Suprapubic skin (tissue), 4 donors: ENCODE measurements around the gene XPOT. TPM values are rescaled to one million over a fixed set of nuclear protein-coding genes. Genes with fewer than 3 reads are reported as not detected.

Experiments used
- DNase-seq, 2 donors: peaks; one replicate each; pipeline ENCODE4 v3.0.0-alpha.2; 2019; ENCODE audit warnings: low spot score in 2 of 2
- H3K27ac ChIP-seq: fragments of 200-600 bp; sonication (generic); one replicate; pipeline ENCODE4 v1.5.1; 2019
- H3K27me3 ChIP-seq: fragments of 200-600 bp; sonication (generic); one replicate; pipeline ENCODE4 v1.5.1; 2019
- H3K36me3 ChIP-seq: fragments of 200-600 bp; sonication (generic); one replicate; pipeline ENCODE4 v1.5.1; 2019
- H3K4me1 ChIP-seq: fragments of 200-600 bp; sonication (generic); one replicate; pipeline ENCODE4 v1.5.1; 2019
- H3K4me3 ChIP-seq: fragments of 200-600 bp; sonication (generic); one replicate; pipeline ENCODE4 v1.5.1; 2019; ENCODE audit warnings: mild to moderate bottlenecking
- H3K9me3 ChIP-seq: fragments of 200-600 bp; sonication (generic); one replicate; pipeline ENCODE4 v1.5.1; 2019
- EP300 ChIP-seq: sonication (generic); formaldehyde crosslinking; IDR thresholded peaks from one replicate; pipeline ENCODE4 v1.6.1; 2017; ENCODE audit warnings: antibody characterized with exemption
- POLR2A ChIP-seq, 2 donors: fragments of 450-650 bp; IDR thresholded peaks; one replicate each; pipeline ENCODE4 v1.6.1; 2017; ENCODE audit warnings: antibody characterized with exemption in 2 of 2, mild to moderate bottlenecking in 2 of 2, moderate library complexity in 2 of 2
- POLR2AphosphoS5 ChIP-seq, 3 donors: sonication (generic); formaldehyde crosslinking; IDR thresholded peaks; one replicate each; pipeline ENCODE4 v1.6.1; 2017; ENCODE audit warnings: antibody characterized with exemption in 3 of 3
- WGBS: methylation state at CpG from one replicate; pipeline ENCODE4 v1.1.5; 2018; 5-methylcytosine and 5-hydroxymethylcytosine counted together
- total RNA-seq, 4 donors: library from RNA; depleted of rRNA; stranded (reverse); fragments of >200 nt; gene quantifications; one replicate each; pipeline ENCODE4 v1.1.0, GENCODE V29; 2016
- TF ChIP-seq, protein P1 (sequence below), 2 donors: fragments of 200-600 bp in 1 of 2; fragments of 450-650 bp in 1 of 2; sonication (generic) in 1 of 2; IDR thresholded peaks; one replicate each; pipeline ENCODE4 v1.5.1; 2016 to 2019; ENCODE audit warnings: antibody characterized with exemption in 2 of 2, mild to moderate bottlenecking in 1 of 2, moderate library complexity in 1 of 2

The XPOT gene
- total RNA-seq, 4 donors from 2014 or later, result 33.0 to 68.9 (median 41.2) TPM

GRCh38 chr12:64433915-64434314 is 29.7 kb downstream of the XPOT start:
- Histone ChIP-seq H3K27me3 (no peaks in the 10 kb centered on the region), H3K4me1 (no peaks in the 10 kb centered on the region), H3K4me3 (no peak overlapping the region), H3K9me3 (no peaks in the 10 kb centered on the region), H3K27ac (no peak overlapping the region), H3K36me3 (peaks cover 95% of the 10 kb centered on the region)
- no peak for DNase-seq
- TF ChIP-seq POLR2A (IDR thresholded peaks at IDR 0.05), result no peak
- 95% methylated on average over 5 of the region's 5 CpGs for WGBS

GRCh38 chr12:64440100-64440499 is 35.9 kb downstream of the XPOT start:
- peaks cover 81% of the 10 kb centered on the region for H3K36me3 ChIP-seq
- H3K9me3 ChIP-seq, result no peaks in the 10 kb centered on the region
- whole genome bisulfite sequencing, result 100% methylated on average over 1 of the region's 1 CpG
- TF ChIP-seq POLR2A (IDR thresholded peaks at IDR 0.05) (no peak), EP300 (no peak), POLR2AphosphoS5 (IDR thresholded peaks at IDR 0.05) (no peak)
- TF ChIP-seq, protein P1, sequence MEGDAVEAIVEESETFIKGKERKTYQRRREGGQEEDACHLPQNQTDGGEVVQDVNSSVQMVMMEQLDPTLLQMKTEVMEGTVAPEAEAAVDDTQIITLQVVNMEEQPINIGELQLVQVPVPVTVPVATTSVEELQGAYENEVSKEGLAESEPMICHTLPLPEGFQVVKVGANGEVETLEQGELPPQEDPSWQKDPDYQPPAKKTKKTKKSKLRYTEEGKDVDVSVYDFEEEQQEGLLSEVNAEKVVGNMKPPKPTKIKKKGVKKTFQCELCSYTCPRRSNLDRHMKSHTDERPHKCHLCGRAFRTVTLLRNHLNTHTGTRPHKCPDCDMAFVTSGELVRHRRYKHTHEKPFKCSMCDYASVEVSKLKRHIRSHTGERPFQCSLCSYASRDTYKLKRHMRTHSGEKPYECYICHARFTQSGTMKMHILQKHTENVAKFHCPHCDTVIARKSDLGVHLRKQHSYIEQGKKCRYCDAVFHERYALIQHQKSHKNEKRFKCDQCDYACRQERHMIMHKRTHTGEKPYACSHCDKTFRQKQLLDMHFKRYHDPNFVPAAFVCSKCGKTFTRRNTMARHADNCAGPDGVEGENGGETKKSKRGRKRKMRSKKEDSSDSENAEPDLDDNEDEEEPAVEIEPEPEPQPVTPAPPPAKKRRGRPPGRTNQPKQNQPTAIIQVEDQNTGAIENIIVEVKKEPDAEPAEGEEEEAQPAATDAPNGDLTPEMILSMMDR (IDR thresholded peaks at IDR 0.05), result no peak
- no peak overlapping the region for H3K27ac ChIP-seq
- no peak for DNase-seq
- H3K4me1 ChIP-seq, result no peaks in the 10 kb centered on the region
- H3K4me3 ChIP-seq, result no peak overlapping the region
- H3K27me3 ChIP-seq, result no peaks in the 10 kb centered on the region

- H3K36me3 ChIP-seq, result peaks cover 64% of the 10 kb centered on the region
- no peaks in the 10 kb centered on the region for H3K9me3 ChIP-seq
- no peaks in the 10 kb centered on the region for H3K4me1 ChIP-seq
- no peaks in the 10 kb centered on the region for H3K27me3 ChIP-seq
- TF ChIP-seq POLR2AphosphoS5 (IDR thresholded peaks at IDR 0.05) (no peak), POLR2A (IDR thresholded peaks at IDR 0.05) (no peak), EP300 (no peak)
- TF ChIP-seq, protein P1 (IDR thresholded peaks at IDR 0.05), result no peak
- no peak for DNase-seq
- 87% methylated on average over 2 of the region's 2 CpGs for WGBS
- no peak overlapping the region for H3K27ac ChIP-seq
- no peak overlapping the region for H3K4me3 ChIP-seq
Measured at GRCh38 chr12:64445490-64445889, 41.3 kb downstream of the XPOT start.

DNA sequence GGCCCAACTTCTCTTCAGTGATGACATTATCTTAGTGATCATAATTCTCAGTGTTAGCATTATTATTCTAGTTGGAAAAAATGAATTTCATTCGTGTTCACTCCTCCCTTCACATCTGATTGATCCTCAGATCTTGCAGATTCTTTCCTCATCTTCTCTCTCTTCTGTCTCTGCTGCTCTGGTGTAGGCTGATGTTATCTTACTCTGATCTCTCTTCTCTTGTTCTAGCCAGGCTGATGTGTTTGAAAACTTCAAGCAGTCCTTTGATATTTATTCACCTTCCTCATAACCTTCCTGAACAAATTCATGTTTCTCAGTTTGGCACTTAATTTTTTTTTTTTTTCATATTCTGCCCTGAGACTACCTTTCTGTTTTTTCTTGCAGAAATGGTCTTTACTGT is 42.1 kb downstream of the XPOT start:
- 68% methylated on average over 1 of the region's 1 CpG for WGBS

GRCh38 chr12:64450057-64450640 is 46.0 kb downstream of the XPOT start:
- Histone ChIP-seq H3K27me3 (no peaks in the 10 kb centered on the region), H3K36me3 (peaks cover 34% of the 10 kb centered on the region), H3K4me1 (peaks cover 19% of the 10 kb centered on the region), H3K9me3 (no peaks in the 10 kb centered on the region), H3K4me3 (no peak overlapping the region), H3K27ac (no peak overlapping the region)
- DNase-seq, result no peak
- TF ChIP-seq POLR2A (IDR thresholded peaks at IDR 0.05) (no peak), POLR2AphosphoS5 (IDR thresholded peaks at IDR 0.05) (no peak)
- TF ChIP-seq, protein P1 (IDR thresholded peaks at IDR 0.05), result no peak
- 88% methylated on average over 2 of the region's 2 CpGs for WGBS

More for the DNA sequence above, 42.1 kb downstream of the XPOT start:
- Histone ChIP-seq H3K27ac (no peak overlapping the region), H3K9me3 (no peaks in the 10 kb centered on the region), H3K36me3 (peaks cover 58% of the 10 kb centered on the region), H3K27me3 (no peaks in the 10 kb centered on the region), H3K4me3 (no peak overlapping the region), H3K4me1 (peaks cover 6% of the 10 kb centered on the region)
- TF ChIP-seq EP300, result no peak
- TF ChIP-seq POLR2AphosphoS5 (IDR thresholded peaks at IDR 0.05), result no peak
- TF ChIP-seq, protein P1 (IDR thresholded peaks at IDR 0.05), result no peak
- no peak for TF ChIP-seq POLR2A (IDR thresholded peaks at IDR 0.05)
- no peak for DNase-seq
